Frontal cortex (tissue), 4 donors: ENCODE results near the gene SMR3A. TPM values are rescaled to one million over a fixed set of nuclear protein-coding genes. Genes with fewer than 3 reads are reported as not detected.

Experiments used
- DNase-seq, 2 donors: peaks; one replicate each; pipeline ENCODE4 v3.0.0; 2012; ENCODE audit warnings: low spot score in 2 of 2
- FAIRE-seq: peaks from 2 replicates; lab custom pipeline; 2012; peaks lifted over from hg19 to GRCh38; lab: Jason Lieb, UNC
- total RNA-seq: library from RNA; depleted of rRNA; stranded (reverse); fragments of >200 nt; gene quantifications from one replicate; pipeline ENCODE4 v1.2.3, GENCODE V29; 2014
- donor health status: control.
- donor health status: control.
- donor health status: control.

The SMR3A gene
- total RNA-seq = not detected

GRCh38 chr4:70360460-70360859 lies at the start of gene SMR3A:
SMR3A (plus strand) TSS chr4:70360760; CDS start chr4:70362116, 1,356 bp downstream.
- no peak for DNase-seq
- FAIRE-seq = no peak

DNA sequence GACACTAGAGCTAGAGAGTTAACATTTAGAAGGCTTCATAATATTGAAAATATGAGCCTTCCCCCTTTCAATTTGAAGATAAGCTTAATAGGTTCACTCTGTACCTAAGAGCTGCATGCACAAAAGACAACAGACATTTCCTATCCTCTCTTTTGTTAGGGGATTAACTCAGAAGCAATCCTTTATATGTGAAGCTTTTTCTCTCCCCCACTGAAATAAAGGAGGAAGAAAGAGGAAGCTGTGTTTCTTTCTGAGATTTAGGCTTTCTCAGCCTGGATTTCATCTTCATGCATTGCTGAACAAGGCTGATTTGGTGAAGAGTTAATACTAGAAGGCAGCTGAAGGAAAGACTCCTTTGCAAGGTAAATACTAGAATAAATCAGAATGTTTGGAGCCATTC lies 46.8 kb upstream of the SMR3A start:
- DNase-seq (no peak), FAIRE-seq (no peak)

DNA sequence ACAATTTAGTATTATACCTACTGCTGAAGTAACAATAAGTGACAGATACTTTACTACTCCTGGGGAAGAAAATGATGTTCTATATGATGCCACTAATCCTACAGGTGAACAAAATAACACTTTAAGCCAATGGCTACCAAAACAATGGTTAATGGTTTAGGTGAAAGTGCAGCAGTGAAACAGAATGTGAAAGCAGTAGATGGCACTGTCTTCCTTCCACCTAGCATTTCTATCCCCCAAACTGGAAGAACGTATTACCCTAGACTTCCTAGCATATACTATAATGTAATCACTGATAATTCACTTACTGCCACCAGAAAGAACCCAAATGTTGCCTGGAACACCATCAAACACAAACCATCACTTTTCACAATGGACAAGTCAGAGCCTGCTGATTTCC lies 44.6 kb upstream of the SMR3A start:
- no peak for DNase-seq
- FAIRE-seq = no peak

- FAIRE-seq (no peak), DNase-seq (no peak)
Measured at GRCh38 chr4:70326052-70326451, 34.5 kb upstream of the SMR3A start.

DNA sequence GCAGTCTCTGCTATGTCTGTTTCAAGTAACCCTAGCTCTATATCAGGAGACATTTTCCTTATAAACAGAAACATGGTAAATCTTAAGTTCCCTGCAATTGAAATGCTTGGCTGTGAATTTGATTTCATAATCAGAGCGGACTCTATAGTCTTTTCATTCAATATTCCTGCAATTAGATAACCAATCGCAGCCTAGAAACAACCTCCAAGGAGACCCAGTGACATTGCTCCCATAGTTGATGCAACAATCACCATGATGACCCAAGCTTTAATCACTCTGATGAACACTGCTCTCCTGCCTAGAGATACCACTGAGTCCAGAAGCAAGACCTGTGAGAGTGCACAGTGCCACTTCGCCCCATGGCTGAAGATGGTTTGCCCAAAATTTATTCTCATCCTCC lies 25.9 kb upstream of the SMR3A start, which contains the start of gene CABS1:
CABS1 (plus strand) TSS at position 301 of the 400 bp plus-strand sequence; CDS start at position 360, 59 bp downstream.
- DNase-seq = no peak
- no peak for FAIRE-seq

- DNase-seq (no peak), FAIRE-seq (no peak)
Measured at GRCh38 chr4:70336043-70336442, 24.5 kb upstream of the SMR3A start.

DNA sequence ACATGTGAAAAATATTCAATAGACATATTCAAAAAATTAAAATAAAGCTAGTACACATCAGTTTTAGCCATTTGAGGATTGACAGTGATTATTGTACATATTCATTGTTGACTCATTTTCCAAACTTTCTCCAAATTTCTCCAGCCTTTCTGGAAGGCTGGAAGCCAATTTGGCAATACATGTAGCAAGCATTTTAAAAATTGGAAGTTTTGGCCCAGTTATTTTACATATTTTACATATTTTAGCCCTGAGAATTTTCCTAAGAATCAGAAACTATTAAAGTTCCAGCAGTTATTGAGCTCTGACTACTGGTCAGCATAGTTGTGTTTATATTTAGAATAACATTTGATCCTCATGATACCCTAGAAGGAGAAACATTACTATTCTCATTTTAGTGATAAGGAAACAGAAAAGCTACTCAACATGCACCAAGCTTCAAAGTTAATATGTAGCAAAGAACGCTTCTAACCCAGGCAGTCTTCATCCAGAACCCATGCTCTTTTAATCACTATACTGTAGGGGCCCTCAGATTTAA lies 22.6 kb upstream of the SMR3A start:
- DNase-seq = no peak
- no peak for FAIRE-seq

DNA sequence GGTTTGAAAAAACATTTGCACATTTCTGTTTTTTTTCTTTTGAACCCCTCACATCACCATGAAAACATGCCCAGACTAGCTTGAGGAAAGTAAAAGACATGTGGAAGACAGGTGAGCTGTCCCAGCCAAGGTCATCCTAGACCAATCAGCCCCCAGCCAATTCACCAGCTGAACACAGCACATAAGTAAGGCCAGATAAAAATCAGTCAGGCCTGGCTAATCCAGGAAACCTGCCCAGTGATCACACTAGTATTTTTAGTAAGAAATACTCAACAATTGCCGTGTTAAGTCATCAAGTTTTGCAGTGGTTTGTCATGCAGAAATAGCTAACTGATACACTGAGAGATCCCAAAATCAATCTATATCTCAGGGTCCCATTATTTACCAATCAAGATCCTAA lies 4.4 kb upstream of the SMR3A start:
- FAIRE-seq (no peak), DNase-seq (no peak)

- DNase-seq (no peak), FAIRE-seq (no peak)
Measured at GRCh38 chr4:70359115-70359661, 1.4 kb upstream of the SMR3A start.

GRCh38 chr4:70364002-70364401 lies 3.4 kb downstream of the SMR3A start:
- DNase-seq (no peak), FAIRE-seq (no peak)

- FAIRE-seq (no peak), DNase-seq (no peak)
Measured at GRCh38 chr4:70365479-70365878, 4.9 kb downstream of the SMR3A start.

DNA sequence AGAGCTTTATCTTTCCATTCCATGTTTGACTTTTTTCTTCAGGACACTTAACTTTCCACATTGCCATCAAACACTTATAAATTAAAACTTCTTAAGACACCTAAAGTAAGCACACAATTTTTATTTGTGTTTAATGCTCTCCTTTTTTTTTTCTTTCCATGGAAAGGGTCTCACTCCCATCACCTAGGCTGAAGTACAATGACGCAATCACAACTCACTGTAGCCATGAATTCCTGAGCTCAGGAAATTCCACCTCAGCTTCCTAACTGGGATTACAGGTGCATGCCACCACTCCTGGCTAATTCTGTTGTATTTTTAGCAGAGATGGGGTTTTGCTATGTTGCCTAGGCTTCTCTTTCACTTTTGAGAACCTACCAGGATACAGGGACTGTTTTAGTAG lies 7.3 kb downstream of the SMR3A start:
- DNase-seq = no peak
- FAIRE-seq = no peak

- DNase-seq = no peak
Measured at GRCh38 chr4:70371987-70372386, 11.4 kb downstream of the SMR3A start.

DNA sequence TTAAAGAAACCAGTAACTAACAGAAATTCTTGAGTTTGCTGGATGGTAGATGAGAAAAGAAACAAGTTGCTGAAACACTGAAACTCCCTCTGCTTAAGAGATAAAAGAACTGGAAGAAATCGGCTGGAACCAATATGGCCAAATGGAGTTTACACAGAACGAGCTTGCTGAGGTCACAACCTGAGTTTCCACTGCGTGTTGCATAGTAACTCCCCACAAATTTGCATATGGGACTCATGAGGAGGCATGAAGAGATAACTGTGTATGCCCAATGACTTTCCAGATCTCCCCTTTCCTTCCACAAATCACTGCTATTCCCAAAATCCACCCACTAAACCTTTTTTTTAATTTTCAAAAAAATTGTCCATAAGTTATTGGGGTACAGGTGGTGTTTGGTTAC lies 12.2 kb downstream of the SMR3A start:
- no peak for DNase-seq
- no peak for FAIRE-seq

More at GRCh38 chr4:70371987-70372386, 11.4 kb downstream of the SMR3A start:
- no peak for FAIRE-seq

GRCh38 chr4:70380578-70380977 lies 20.0 kb downstream of the SMR3A start:
- no peak for FAIRE-seq
- DNase-seq = no peak

DNA sequence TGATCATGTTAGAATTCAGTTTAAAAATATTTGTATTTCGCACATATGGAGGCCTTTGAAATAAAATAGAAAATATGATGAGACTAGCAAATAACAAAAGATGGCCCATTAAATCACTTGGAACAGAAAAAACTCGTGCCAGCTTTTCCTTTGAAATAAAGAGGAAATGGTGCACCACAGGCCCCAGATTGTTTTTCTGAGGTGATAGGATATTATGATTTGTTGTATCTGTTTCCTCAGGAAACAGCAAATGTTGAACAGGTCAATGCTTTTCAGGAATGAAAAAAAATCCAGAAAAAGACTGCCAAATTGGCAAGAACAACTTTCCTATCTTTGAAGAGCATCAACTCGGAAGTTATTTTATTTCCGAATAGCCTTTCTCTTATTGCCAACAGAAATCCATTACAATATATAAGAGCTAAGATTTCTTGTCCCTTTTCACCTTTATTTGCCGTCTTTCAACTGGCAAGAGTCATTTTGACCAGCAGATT lies 22.2 kb downstream of the SMR3A start, which contains the start of gene SMR3B:
SMR3B (plus strand) TSS at position 441 of the 491 bp plus-strand sequence. CDS start 1,380 bp downstream, outside the sequence.
- DNase-seq = no peak
- no peak for FAIRE-seq

GRCh38 chr4:70392057-70392776 lies 31.7 kb downstream of the SMR3A start:
- FAIRE-seq = no peak
- DNase-seq = no peak

- FAIRE-seq (no peak), DNase-seq (no peak)
Measured at GRCh38 chr4:70397580-70397979, 37.0 kb downstream of the SMR3A start, which contains the start of gene OPRPN. OPRPN (plus strand) TSS chr4:70397940; CDS start chr4:70399286, 1,346 bp downstream.

- DNase-seq (no peak), FAIRE-seq (no peak)
Measured at GRCh38 chr4:70399319-70399718, 38.8 kb downstream of the SMR3A start.

DNA sequence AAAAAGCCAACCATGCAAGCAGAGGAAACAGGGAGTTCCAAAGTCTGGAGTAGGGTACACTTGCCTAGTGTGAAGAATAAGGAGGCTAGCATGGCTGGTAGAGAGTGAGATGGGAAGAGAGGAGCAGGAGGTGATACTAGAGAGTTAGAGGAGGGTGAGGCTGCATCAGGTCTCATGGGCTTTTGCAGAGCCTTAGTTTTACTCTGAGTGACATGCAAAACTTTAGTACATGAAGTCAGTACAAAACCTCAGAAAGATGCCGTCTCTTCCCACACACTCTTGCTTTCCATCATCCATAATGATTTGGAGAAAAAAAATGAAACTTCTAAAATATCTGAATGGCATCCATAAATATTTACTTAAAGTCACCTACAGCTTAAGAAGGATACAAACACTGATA lies 42.2 kb downstream of the SMR3A start:
- no peak for DNase-seq
- FAIRE-seq = no peak

- DNase-seq (no peak), FAIRE-seq (no peak)
Measured at GRCh38 chr4:70405765-70406164, 45.2 kb downstream of the SMR3A start.
